Glomerular visceral epithelial cell (primary cell): ENCODE measurements around the gene ATP6AP1.

Experiments
- DNase-seq: peaks from one replicate; pipeline ENCODE4 v3.0.0-alpha.2; 2016; ENCODE audit errors: extremely low spot score

Gene ATP6AP1

GRCh38 chrX:154471839-154472684 lies 43.6 kb downstream of the ATP6AP1 start:
- DNase-seq = no peak

GRCh38 chrX:154472685-154473632 lies 44.5 kb downstream of the ATP6AP1 start:
- DNase-seq = no peak

GRCh38 chrX:154473683-154474082 lies 45.2 kb downstream of the ATP6AP1 start:
- DNase-seq = no peak

- DNase-seq = peak; percentile 21
Observed at GRCh38 chrX:154476821-154477220, 48.3 kb downstream of the ATP6AP1 start.

GRCh38 chrX:154477891-154478477 lies 49.5 kb downstream of the ATP6AP1 start:
- no peak for DNase-seq

- DNase-seq = peak; percentile 89
Observed at GRCh38 chrX:154478728-154479622, 50.5 kb downstream of the ATP6AP1 start, which contains the start of gene LAGE3. Gene LAGE3, minus strand, starts transcription at chrX:154479281. Its CDS starts 366 bp downstream, at chrX:154478915.

GRCh38 chrX:154481195-154481594 lies 52.7 kb downstream of the ATP6AP1 start:
- DNase-seq = no peak

- no peak for DNase-seq
Observed at GRCh38 chrX:154481911-154482601, 53.6 kb downstream of the ATP6AP1 start.

GRCh38 chrX:154482786-154483185 lies 54.3 kb downstream of the ATP6AP1 start:
- no peak for DNase-seq

GRCh38 chrX:154483325-154483724 lies 54.8 kb downstream of the ATP6AP1 start:
- DNase-seq = no peak

GRCh38 chrX:154484255-154485149 lies 56.0 kb downstream of the ATP6AP1 start:
- no peak for DNase-seq

- no peak for DNase-seq
Observed at GRCh38 chrX:154485150-154486051, 56.9 kb downstream of the ATP6AP1 start.

GRCh38 chrX:154486052-154486395 lies 57.5 kb downstream of the ATP6AP1 start:
- no peak for DNase-seq
